H1 (cell line): ENCODE measurements around the gene IFITM10. TPM values are rescaled to one million over a fixed set of nuclear protein-coding genes. Genes with fewer than 3 reads are reported as not detected.

Source experiments
- CTCF ChIP-seq, 3 experiments: IDR thresholded peaks; 1 replicate in 2 of 3; 2 replicates in 1 of 3; pipeline versions ENCODE4 v1.5.1 to v1.6.1; 2011; ENCODE audit warnings: low read length in 3 of 3, mild to moderate bottlenecking in 3 of 3, inconsistent platforms in 2 of 3, low read depth in 1 of 3, moderate library complexity in 1 of 3; ENCODE audit not compliant: insufficient read depth in 1 of 3; ENCODE audit errors: control extremely low read depth in 1 of 3
- polyA plus RNA-seq, 7 experiments: library from polyadenylated mRNA; depleted of rRNA in 3 of 7; stranded (reverse) in 5 of 7; unstranded in 2 of 7; fragments of >200 nt in 5 of 7; fragments of 200-250 nt in 2 of 7; gene quantifications; 1 replicate in 5 of 7; 2 replicates in 1 of 7; 4 replicates in 1 of 7; pipeline versions ENCODE4 v1.2.1 to v1.2.3, GENCODE V29; 2011 to 2013; ENCODE audit warnings: missing spikeins in 2 of 7, mixed read lengths in 2 of 7
- total RNA-seq: library from RNA; stranded (reverse); fragmentation: NEBNext Ultra II Directional; extraction: Animal tissue kit (Norgen Biotek cat#: 25700); gene quantifications from 2 replicates; pipeline ENCODE4 v1.2.1, GENCODE V29; 2021

Gene IFITM10
- total and polyA plus RNA-seq, 2 of the 8 experiments (the other 6 are each of a cell fraction or from before 2014, with no cell fraction given), result 0.08 to 0.22 TPM

GRCh38 chr11:1693327-1694063 lies 56.9 kb downstream of the IFITM10 start (continued):
- TF ChIP-seq CTCF (IDR thresholded peaks at IDR 0.05; ENCODE audit: control extremely low read depth in 1 of 3, insufficient read depth in 1 of 3, low read depth in 1 of 3, low read length in 3 of 3), result peak; percentile 75 to 89 (median 85)
